DMS53 treated with DMSO at 0.1 percent for 48 hours (cell line): ENCODE results near the gene OBSCN.
"Not testable (repeated sequence)": the region's sequence is repeated elsewhere in the genome, so short reads cannot be mapped to it uniquely, and the experiment has no call there.

ENCODE experiments used
- DNase-seq: peaks from one replicate; lab custom pipeline; 2025; ENCODE audit not compliant: unreplicated experiment; lab: John Stamatoyannopoulos, UW

The OBSCN gene

GRCh38 chr1:228211531-228212414 lies 3.9 kb downstream of the OBSCN start:
- DNase-seq, result no peak

- DNase-seq, result no peak
These were observed 4.6 kb downstream of the OBSCN start for GRCh38 chr1:228212415-228212965.

- peak; percentile 89 for DNase-seq
These were observed 5.4 kb downstream of the OBSCN start for GRCh38 chr1:228212966-228213844.

- DNase-seq, result no peak
These were observed 6.3 kb downstream of the OBSCN start for GRCh38 chr1:228213917-228214808.

GRCh38 chr1:228214921-228215662 lies 7.2 kb downstream of the OBSCN start:
- DNase-seq, result no peak

- no peak for DNase-seq
These were observed 7.8 kb downstream of the OBSCN start for GRCh38 chr1:228215663-228216116.

GRCh38 chr1:228216371-228217320 lies 8.8 kb downstream of the OBSCN start:
- DNase-seq, result no peak

GRCh38 chr1:228217551-228218344 lies 9.9 kb downstream of the OBSCN start:
- no peak for DNase-seq

GRCh38 chr1:228218513-228219244 lies 10.8 kb downstream of the OBSCN start:
- no peak for DNase-seq

GRCh38 chr1:228219245-228219961 lies 11.6 kb downstream of the OBSCN start:
- DNase-seq, result no peak

- no peak for DNase-seq
These were observed 12.3 kb downstream of the OBSCN start for GRCh38 chr1:228219962-228220780.

- DNase-seq, result not testable (repeated sequence)
These were observed 13.3 kb downstream of the OBSCN start for GRCh38 chr1:228221097-228221496.

- DNase-seq, result no peak
These were observed 14.7 kb downstream of the OBSCN start for GRCh38 chr1:228222548-228222947.

GRCh38 chr1:228224198-228225164 lies 16.6 kb downstream of the OBSCN start:
- DNase-seq, result no peak
